Astrocyte of the spinal cord (primary cell): ENCODE data around the gene PRAF2.

ENCODE experiments used
- DNase-seq: peaks from one replicate; pipeline ENCODE4 v3.0.0; 2011; ENCODE audit warnings: low read depth, low spot score
- H3K4me3 ChIP-seq: 2 replicates; pipeline ENCODE4 v1.5.1; 2011; ENCODE audit warnings: low read depth, mild to moderate bottlenecking, low read length, moderate library complexity
- in situ Hi-C: cut with HindIII; loops from 2 replicates; pipeline ENCODE4 v1.10.0; 2017; ENCODE audit warnings: low sequenced_read_pairs
- TF ChIP-seq, protein P1 (sequence below): IDR thresholded peaks from 2 replicates; pipeline ENCODE4 v1.5.1; 2012; ENCODE audit warnings: low read depth, mild to moderate bottlenecking, low read length, inconsistent platforms

The PRAF2 gene

DNA sequence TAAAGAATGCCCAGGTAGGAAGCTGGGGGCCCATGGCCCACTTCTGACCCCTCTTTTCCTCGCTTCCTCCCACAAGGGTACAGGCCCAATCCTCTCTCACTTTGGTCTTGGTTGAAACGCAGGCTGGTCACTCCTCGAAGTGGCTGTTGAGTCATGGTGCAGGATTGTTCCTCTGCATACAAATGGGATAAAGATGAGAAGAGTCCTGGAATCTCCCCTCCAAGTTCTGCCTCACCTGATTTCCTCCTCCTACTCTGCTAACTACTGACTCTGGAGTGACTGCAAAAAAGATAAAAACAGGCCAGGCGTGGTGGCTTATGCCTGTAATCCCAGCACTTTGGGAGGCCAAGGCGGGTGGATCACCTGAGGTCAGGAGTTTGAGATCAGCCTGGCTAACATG lies 4.1 kb upstream of the PRAF2 start:
- DNase-seq, result no peak
- in situ Hi-C loops, result no loop called here
- TF ChIP-seq, protein P1, sequence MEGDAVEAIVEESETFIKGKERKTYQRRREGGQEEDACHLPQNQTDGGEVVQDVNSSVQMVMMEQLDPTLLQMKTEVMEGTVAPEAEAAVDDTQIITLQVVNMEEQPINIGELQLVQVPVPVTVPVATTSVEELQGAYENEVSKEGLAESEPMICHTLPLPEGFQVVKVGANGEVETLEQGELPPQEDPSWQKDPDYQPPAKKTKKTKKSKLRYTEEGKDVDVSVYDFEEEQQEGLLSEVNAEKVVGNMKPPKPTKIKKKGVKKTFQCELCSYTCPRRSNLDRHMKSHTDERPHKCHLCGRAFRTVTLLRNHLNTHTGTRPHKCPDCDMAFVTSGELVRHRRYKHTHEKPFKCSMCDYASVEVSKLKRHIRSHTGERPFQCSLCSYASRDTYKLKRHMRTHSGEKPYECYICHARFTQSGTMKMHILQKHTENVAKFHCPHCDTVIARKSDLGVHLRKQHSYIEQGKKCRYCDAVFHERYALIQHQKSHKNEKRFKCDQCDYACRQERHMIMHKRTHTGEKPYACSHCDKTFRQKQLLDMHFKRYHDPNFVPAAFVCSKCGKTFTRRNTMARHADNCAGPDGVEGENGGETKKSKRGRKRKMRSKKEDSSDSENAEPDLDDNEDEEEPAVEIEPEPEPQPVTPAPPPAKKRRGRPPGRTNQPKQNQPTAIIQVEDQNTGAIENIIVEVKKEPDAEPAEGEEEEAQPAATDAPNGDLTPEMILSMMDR, result no peak
- H3K4me3 ChIP-seq, result no peak overlapping the region

GRCh38 chrX:49075347-49075746 lies 1.5 kb upstream of the PRAF2 start:
- in situ Hi-C loops, result no loop called here
- H3K4me3 ChIP-seq, result no peak overlapping the region
- TF ChIP-seq, protein P1, result no peak
- DNase-seq, result no peak

GRCh38 chrX:49072712-49073095 lies 1.1 kb downstream of the PRAF2 start:
- DNase-seq, result no peak
- in situ Hi-C loops, result no loop called here
- TF ChIP-seq, protein P1, result no peak
- H3K4me3 ChIP-seq, result peak overlapping the region; percentile 74

DNA sequence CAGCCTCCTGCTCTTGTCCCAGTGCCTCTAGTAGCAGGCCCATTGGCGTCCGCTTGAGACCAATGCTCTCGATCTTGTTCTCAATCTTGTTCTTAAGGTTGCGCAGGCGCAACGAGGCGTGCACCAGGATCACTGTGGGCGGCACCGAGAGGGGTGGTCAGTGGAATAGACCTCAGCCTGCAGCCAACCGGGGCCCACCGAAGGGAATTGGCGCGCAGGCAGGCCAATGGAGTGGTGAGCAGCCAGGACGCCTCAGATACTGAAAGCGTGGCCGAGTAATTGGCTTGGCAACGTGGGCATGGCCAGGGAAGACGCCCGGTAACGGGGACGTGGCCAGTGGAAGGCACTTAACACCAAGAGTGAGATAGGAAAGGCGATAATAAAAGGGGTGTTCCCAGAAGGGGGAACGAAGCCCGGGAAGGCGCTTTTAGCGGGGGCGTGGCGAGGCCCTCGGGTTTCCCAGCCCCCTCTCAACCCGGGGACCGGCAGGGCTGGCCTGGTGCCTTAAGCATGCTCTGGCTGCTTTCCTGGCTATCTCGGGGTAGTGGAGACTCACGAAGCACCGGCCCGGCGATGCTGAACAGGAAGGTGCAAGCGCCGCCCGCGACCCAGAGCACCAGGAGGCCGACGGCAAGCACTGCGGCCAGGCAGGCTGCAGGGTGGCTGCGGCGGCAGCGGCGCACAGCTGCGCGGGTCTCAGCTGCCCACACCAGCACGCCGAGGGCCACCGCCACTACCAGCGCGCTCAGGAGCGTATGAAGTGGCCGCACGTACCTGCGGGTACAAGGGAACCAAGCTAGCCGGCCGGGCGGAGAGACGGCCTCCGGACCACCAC lies 1.7 kb downstream of the PRAF2 start:
- peak; percentile 77 for DNase-seq
- in situ Hi-C loops, result no loop called here
- peak overlapping the region; percentile 74 for H3K4me3 ChIP-seq
- TF ChIP-seq, protein P1, result no peak

DNA sequence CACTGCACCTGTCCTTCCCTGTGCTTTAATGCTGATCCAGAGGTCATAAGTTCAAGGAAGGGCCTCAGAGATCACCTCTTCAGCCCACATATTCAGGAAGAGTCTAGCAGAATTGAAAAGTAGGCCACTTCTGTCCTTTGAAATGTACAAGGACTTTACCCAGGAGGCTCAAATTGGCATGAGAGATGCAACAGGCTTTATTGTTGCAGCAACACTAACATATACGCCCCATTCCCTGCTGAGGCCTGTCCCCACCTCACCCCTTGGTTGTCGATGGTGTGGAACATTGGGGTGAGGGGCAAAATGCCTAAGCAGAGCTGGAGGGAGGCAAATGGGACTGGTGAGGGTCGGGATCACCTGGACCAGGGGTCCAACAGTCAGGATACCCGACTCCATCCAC lies 2.8 kb downstream of the PRAF2 start:
- DNase-seq, result no peak
- TF ChIP-seq, protein P1, result no peak
- in situ Hi-C loops, result no loop called here
- no peak overlapping the region for H3K4me3 ChIP-seq

DNA sequence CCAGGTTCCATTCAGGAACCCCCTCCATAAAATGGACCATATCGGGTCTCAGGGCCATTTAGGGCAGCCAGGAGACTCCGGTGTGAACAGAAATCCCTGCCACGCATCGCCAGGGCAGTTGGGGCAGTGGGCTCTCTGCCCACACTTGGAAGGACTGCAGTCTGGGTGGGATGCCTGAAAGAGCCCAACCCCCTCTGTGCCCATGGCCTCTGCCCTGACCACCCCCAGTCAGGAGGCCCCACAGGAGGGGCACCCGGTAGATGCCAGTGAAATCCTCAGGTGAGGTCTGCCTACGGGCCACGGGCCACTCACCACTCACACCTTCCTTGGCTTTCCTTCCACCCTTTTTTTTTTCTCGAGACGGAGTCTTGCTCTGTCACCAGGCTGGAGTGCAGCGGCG lies 4.8 kb downstream of the PRAF2 start:
- TF ChIP-seq, protein P1, result no peak
- no peak overlapping the region for H3K4me3 ChIP-seq
- no peak for DNase-seq
- in situ Hi-C loops, result no loop called here
